OCI-LY1 (cell line): ENCODE measurements around the gene KRAS.
"Not testable (repeated sequence)": the region's sequence is repeated elsewhere in the genome, so short reads cannot be mapped to it uniquely, and the experiment has no call there.

Experiments used
- H2AFZ ChIP-seq: fragments of 200-600 bp; sonication (generic), shearing (Covaris generic); 2 replicates; pipeline ENCODE4 v1.6.0; 2014; ENCODE audit warnings: antibody characterized with exemption, mild to moderate bottlenecking, low read length
- H3F3A ChIP-seq: fragments of 200-600 bp; sonication (generic), shearing (Covaris generic); 2 replicates; pipeline ENCODE4 v1.6.0; 2014; ENCODE audit warnings: mild to moderate bottlenecking, antibody characterized with exemption, low read length, moderate library complexity; ENCODE audit not compliant: insufficient read depth
- H3K27ac ChIP-seq: fragments of 200-600 bp; sonication (generic); 2 replicates; pipeline ENCODE4 v1.5.1; 2014; ENCODE audit warnings: low read length, mixed run types, mild to moderate bottlenecking, low read depth; ENCODE audit not compliant: poor library complexity, severe bottlenecking
- H3K27me3 ChIP-seq: fragments of 200-600 bp; sonication (generic); 2 replicates; pipeline ENCODE4 v1.6.0; 2014; ENCODE audit warnings: antibody characterized with exemption, mild to moderate bottlenecking, low read length, moderate library complexity; ENCODE audit not compliant: insufficient read depth
- H3K36me3 ChIP-seq: fragments of 200-600 bp; sonication (generic); 2 replicates; pipeline ENCODE4 v1.6.1; 2014; ENCODE audit warnings: mild to moderate bottlenecking, antibody characterized with exemption, low read length, moderate library complexity, mixed read lengths; ENCODE audit not compliant: insufficient read depth
- H3K4me1 ChIP-seq: fragments of 200-600 bp; sonication (generic); 2 replicates; pipeline ENCODE4 v1.5.1; 2014; ENCODE audit warnings: mild to moderate bottlenecking, low read length, moderate library complexity; ENCODE audit not compliant: insufficient read depth, severe bottlenecking
- H3K4me2 ChIP-seq: fragments of 200-600 bp; sonication (generic), shearing (Covaris generic); 2 replicates; pipeline ENCODE4 v1.6.1; 2014; ENCODE audit warnings: low read length
- H3K4me3 ChIP-seq: fragments of 200-600 bp; sonication (generic); 2 replicates; pipeline ENCODE4 v1.5.1; 2014; ENCODE audit warnings: low read length, low read depth, mild to moderate bottlenecking, mixed read lengths; ENCODE audit not compliant: poor library complexity, severe bottlenecking
- H3K79me2 ChIP-seq: fragments of 200-600 bp; shearing (Covaris generic); 2 replicates; pipeline ENCODE4 v1.6.1; 2016; ENCODE audit warnings: mixed run types, low read length, mixed read lengths; ENCODE audit not compliant: insufficient read depth
- H3K9ac ChIP-seq: fragments of 200-600 bp; sonication (generic), shearing (Covaris generic); 2 replicates; pipeline ENCODE4 v1.6.1; 2014; ENCODE audit warnings: mild to moderate bottlenecking, low read length, mixed read lengths
- H3K9me2 ChIP-seq: fragments of 200-600 bp; sonication (generic), shearing (Covaris generic); 2 replicates; pipeline ENCODE4 v1.6.1; 2014; ENCODE audit warnings: low read depth, mild to moderate bottlenecking, low read length, mixed read lengths
- H3K9me3 ChIP-seq: fragments of 200-600 bp; shearing (Covaris generic); 2 replicates; pipeline ENCODE4 v1.6.1; 2014; ENCODE audit warnings: low read length, mixed read lengths
- H4K20me1 ChIP-seq: fragments of 200-600 bp; sonication (generic), shearing (Covaris generic); 2 replicates; pipeline ENCODE4 v1.6.0; 2016; ENCODE audit warnings: mild to moderate bottlenecking, low read length; ENCODE audit not compliant: insufficient read depth
- CTCF ChIP-seq: fragments of 200-600 bp; sonication (generic), shearing (Covaris generic); IDR thresholded peaks from 2 replicates; pipeline ENCODE4 v1.5.1; 2017; ENCODE audit warnings: mild to moderate bottlenecking, antibody characterized with exemption, low read length, moderate library complexity, mixed read lengths
- EZH2 ChIP-seq: fragments of 200-600 bp; sonication (generic), shearing (Covaris generic); IDR thresholded peaks from 2 replicates; pipeline ENCODE4 v1.8.0; 2017; ENCODE audit warnings: borderline replicate concordance, mixed run types, mild to moderate bottlenecking, antibody characterized with exemption, low read length, moderate library complexity, mixed read lengths

Gene KRAS

GRCh38 chr12:25293653-25294052, 42.9 kb upstream of the KRAS start:
- H2AFZ ChIP-seq: no peak overlapping the region
- TF ChIP-seq EZH2 (no peak), CTCF (no peak)

GRCh38 chr12:25292810-25293221, 42.1 kb upstream of the KRAS start:
- H3K4me1 ChIP-seq, H3F3A ChIP-seq, H3K9me3 ChIP-seq, H3K9ac ChIP-seq, H2AFZ ChIP-seq, H3K4me2 ChIP-seq, H3K36me3 ChIP-seq, H3K9me2 ChIP-seq, H3K79me2 ChIP-seq, H3K27me3 ChIP-seq, H4K20me1 ChIP-seq, H3K4me3 ChIP-seq, H3K27ac ChIP-seq: not testable (repeated sequence)

More at GRCh38 chr12:25293653-25294052, 42.9 kb upstream of the KRAS start:
- Histone ChIP-seq H3K4me3 (no peak overlapping the region), H3K27me3 (no peaks in the 10 kb centered on the region), H3K79me2 (no peaks in the 10 kb centered on the region), H3K9me3 (no peaks in the 10 kb centered on the region), H3K36me3 (no peaks in the 10 kb centered on the region), H3K9me2 (no peaks in the 10 kb centered on the region; the same call in 1 of the 2 replicates), H3K9ac (no peak overlapping the region), H3F3A (no peaks in the 10 kb centered on the region), H3K27ac (no peak overlapping the region), H3K4me1 (peaks cover 9% of the 10 kb centered on the region), H3K4me2 (no peak overlapping the region), H4K20me1 (no peaks in the 10 kb centered on the region)

DNA sequence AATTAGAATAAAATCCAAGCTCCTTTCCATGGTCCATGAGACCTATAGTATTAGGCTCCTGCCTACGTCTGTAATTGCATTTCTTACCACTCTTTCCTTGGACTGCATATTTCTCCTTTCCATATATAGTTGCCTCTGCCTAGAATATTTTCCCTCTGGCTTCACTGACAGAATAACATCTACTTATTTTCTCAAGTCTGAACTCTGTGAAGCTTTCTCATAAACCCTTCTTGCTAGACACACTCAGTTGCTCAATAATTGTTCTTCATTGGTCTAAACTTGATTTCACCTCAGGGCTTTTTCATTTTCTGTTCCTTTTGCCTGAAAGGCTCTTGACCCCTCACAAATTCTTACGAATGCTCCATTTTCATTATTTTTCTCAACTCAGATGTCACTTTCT, 36.9 kb upstream of the KRAS start:
- H3K27ac ChIP-seq: no peak overlapping the region

More for the DNA sequence above, 36.9 kb upstream of the KRAS start:
- Histone ChIP-seq H3K36me3 (no peaks in the 10 kb centered on the region), H3K9me2 (no peaks in the 10 kb centered on the region; the same call in 1 of the 2 replicates), H3K79me2 (no peaks in the 10 kb centered on the region), H3K4me2 (no peak overlapping the region), H3F3A (no peaks in the 10 kb centered on the region), H3K9me3 (no peaks in the 10 kb centered on the region), H3K4me3 (no peak overlapping the region), H3K9ac (no peak overlapping the region), H4K20me1 (no peaks in the 10 kb centered on the region), H3K27me3 (no peaks in the 10 kb centered on the region), H3K4me1 (peaks cover 14% of the 10 kb centered on the region), H2AFZ (no peak overlapping the region)
- TF ChIP-seq EZH2: no peak
- TF ChIP-seq CTCF: no peak
